Cardiac septum (tissue), 1 donor: ENCODE measurements around the gene JPH4. TPM values are rescaled to one million over a fixed set of nuclear protein-coding genes. Genes with fewer than 3 reads are reported as not detected.

Experiments used
- DNase-seq: peaks from one replicate; pipeline ENCODE4 v3.0.0-alpha.2; 2020; ENCODE audit warnings: low spot score
- intact Hi-C: fragments of 100-400 bp; cut with DNase I; formaldehyde crosslinking; loops from one replicate; pipeline ENCODE4 v1.14.0; 2022
- total RNA-seq: library from RNA; stranded (reverse); fragmentation: NEBNext Ultra II Directional; extraction: Animal tissue kit (Norgen Biotek cat#: 25700); gene quantifications from one replicate; pipeline ENCODE4 v1.2.1, GENCODE V29; 2021
- donor health status: DM: no; HTN: no; CAD: no.

JPH4 gene
- total RNA-seq, 1 donor from 2014 or later = 0.19 TPM

DNA sequence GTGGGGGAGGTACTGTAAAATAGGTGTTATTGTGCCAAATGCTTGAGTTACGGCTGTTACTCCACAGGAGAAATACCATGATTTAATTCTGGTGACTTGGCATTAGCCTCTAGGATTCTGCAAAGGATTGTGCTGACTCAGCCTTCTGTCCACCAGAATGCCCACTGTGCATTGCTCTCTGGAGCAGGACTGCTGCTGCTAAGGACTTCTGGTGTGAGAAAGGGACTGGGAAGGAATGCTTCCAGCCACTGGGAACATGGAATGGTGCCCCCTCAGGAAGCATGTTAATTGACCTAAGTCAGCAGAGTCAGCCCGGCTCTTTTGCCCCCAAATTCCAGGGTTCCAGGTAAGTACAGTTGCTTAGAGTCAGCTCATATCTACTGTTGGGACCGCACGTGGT is 59.9 kb downstream of the JPH4 start:
- intact Hi-C loops = no loop called here
- DNase-seq = no peak

Other genes starting within 250 kb of the JPH4 start
- gene SLC22A17, start 225.9 kb downstream of the JPH4 start, total RNA-seq = 10.6 TPM
- gene EFS, start 213.6 kb downstream of the JPH4 start, total RNA-seq = 3.7 TPM
- not detected for gene IL25, start 206.0 kb downstream of the JPH4 start, total RNA-seq
- gene CMTM5, start 201.7 kb downstream of the JPH4 start, total RNA-seq = not detected
- 170 TPM for gene MYH6, start 170.5 kb downstream of the JPH4 start, total RNA-seq
- gene MYH7, start 143.1 kb downstream of the JPH4 start, total RNA-seq = 13,582 TPM
- gene NGDN, start 109.1 kb downstream of the JPH4 start, total RNA-seq = 16.2 TPM
- gene ZFHX2, start 27.0 kb downstream of the JPH4 start, total RNA-seq = 1.3 TPM
- gene THTPA, start 22.5 kb downstream of the JPH4 start, total RNA-seq = 17.5 TPM
- gene AP1G2, start 11.0 kb downstream of the JPH4 start, total RNA-seq = 12.8 TPM
- 0.27 TPM for gene DHRS2, start 57.6 kb upstream of the JPH4 start, total RNA-seq